C4-2B (cell line): ENCODE results near the gene EZR.

Experiments used
- ZFX ChIP-seq: fragments of 450-650 bp; IDR thresholded peaks from 2 replicates; pipeline ENCODE4 v1.6.1; 2017
- TF ChIP-seq, protein P1 (sequence below): fragments of 450-650 bp; conservative IDR thresholded peaks from 2 replicates; pipeline ENCODE4 v1.5.1; 2017; ENCODE audit warnings: mild to moderate bottlenecking

- TF ChIP-seq, protein P1, sequence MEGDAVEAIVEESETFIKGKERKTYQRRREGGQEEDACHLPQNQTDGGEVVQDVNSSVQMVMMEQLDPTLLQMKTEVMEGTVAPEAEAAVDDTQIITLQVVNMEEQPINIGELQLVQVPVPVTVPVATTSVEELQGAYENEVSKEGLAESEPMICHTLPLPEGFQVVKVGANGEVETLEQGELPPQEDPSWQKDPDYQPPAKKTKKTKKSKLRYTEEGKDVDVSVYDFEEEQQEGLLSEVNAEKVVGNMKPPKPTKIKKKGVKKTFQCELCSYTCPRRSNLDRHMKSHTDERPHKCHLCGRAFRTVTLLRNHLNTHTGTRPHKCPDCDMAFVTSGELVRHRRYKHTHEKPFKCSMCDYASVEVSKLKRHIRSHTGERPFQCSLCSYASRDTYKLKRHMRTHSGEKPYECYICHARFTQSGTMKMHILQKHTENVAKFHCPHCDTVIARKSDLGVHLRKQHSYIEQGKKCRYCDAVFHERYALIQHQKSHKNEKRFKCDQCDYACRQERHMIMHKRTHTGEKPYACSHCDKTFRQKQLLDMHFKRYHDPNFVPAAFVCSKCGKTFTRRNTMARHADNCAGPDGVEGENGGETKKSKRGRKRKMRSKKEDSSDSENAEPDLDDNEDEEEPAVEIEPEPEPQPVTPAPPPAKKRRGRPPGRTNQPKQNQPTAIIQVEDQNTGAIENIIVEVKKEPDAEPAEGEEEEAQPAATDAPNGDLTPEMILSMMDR, result no peak
- TF ChIP-seq ZFX, result no peak
These were observed 6.1 kb upstream of the EZR start for GRCh38 chr6:158825038-158825950.
